H1 (cell line): Measurements from ENCODE around the gene ZBTB48. TPM values are rescaled to one million over a fixed set of nuclear protein-coding genes. Genes with fewer than 3 reads are reported as not detected.

Experiments
- CBX8 ChIP-seq: fragments of 300-800, 300-1000 bp; sonication (generic); IDR thresholded peaks from 2 replicates; pipeline ENCODE4 v1.7.1; 2016; ENCODE audit warnings: low read depth, low read length, borderline replicate concordance
- CHD1 ChIP-seq: IDR thresholded peaks from 2 replicates; pipeline ENCODE4 v1.6.1; 2012; ENCODE audit warnings: low read depth, low read length, improper control_type of control experiment
- CHD7 ChIP-seq: fragments of 300-600 bp; sonication (generic); IDR thresholded peaks from 2 replicates; pipeline ENCODE4 v1.7.1; 2012; ENCODE audit warnings: low read length, moderate library complexity, mild to moderate bottlenecking, inconsistent platforms; ENCODE audit not compliant: insufficient replicate concordance
- EGR1 ChIP-seq: IDR thresholded peaks from 2 replicates; pipeline ENCODE4 v1.6.1; 2011; ENCODE audit warnings: low read depth, low read length, borderline replicate concordance
- HDAC2 ChIP-seq, 2 experiments: fragments of 300-600 bp in 1 of 2; sonication (generic) in 1 of 2; IDR thresholded peaks; 2 replicates each; pipeline ENCODE4 v1.6.1; 2011 to 2012; ENCODE audit warnings: low read depth in 2 of 2, low read length in 2 of 2, mild to moderate bottlenecking in 2 of 2, moderate library complexity in 2 of 2, borderline replicate concordance in 1 of 2, inconsistent platforms in 1 of 2
- JUN ChIP-seq: IDR thresholded peaks from 2 replicates; pipeline ENCODE4 v1.6.1; 2011; ENCODE audit warnings: low read depth, mild to moderate bottlenecking, improper control_type of control experiment, low read length
- JUND ChIP-seq: IDR thresholded peaks from 2 replicates; pipeline ENCODE4 v1.6.1; 2011; ENCODE audit warnings: mild to moderate bottlenecking, improper control_type of control experiment, low read length
- KDM1A ChIP-seq: fragments of 200-600, 300-600 bp; sonication (generic); IDR thresholded peaks from 2 replicates; pipeline ENCODE4 v1.7.1; 2016; ENCODE audit warnings: mild to moderate bottlenecking, low read length, borderline replicate concordance
- MAFK ChIP-seq: IDR thresholded peaks from 2 replicates; pipeline ENCODE4 v1.6.1; 2012; ENCODE audit warnings: low read depth, mild to moderate bottlenecking, improper control_type of control experiment, low read length
- TAF1 ChIP-seq: IDR thresholded peaks from 2 replicates; pipeline ENCODE4 v1.6.1; 2011; ENCODE audit warnings: mild to moderate bottlenecking, low read depth, low read length
- TCF12 ChIP-seq: IDR thresholded peaks from 2 replicates; pipeline ENCODE4 v1.6.1; 2011; ENCODE audit warnings: low read depth, mild to moderate bottlenecking, low read length
- polyA plus RNA-seq, 7 experiments: library from polyadenylated mRNA; depleted of rRNA in 3 of 7; stranded (reverse) in 5 of 7; unstranded in 2 of 7; fragments of >200 nt in 5 of 7; fragments of 200-250 nt in 2 of 7; gene quantifications; 1 replicate in 5 of 7; 2 replicates in 1 of 7; 4 replicates in 1 of 7; pipeline versions ENCODE4 v1.2.1 to v1.2.3, GENCODE V29; 2011 to 2013; ENCODE audit warnings: missing spikeins in 2 of 7, mixed read lengths in 2 of 7
- total RNA-seq: library from RNA; stranded (reverse); fragmentation: NEBNext Ultra II Directional; extraction: Animal tissue kit (Norgen Biotek cat#: 25700); gene quantifications from 2 replicates; pipeline ENCODE4 v1.2.1, GENCODE V29; 2021

The ZBTB48 gene
- total and polyA plus RNA-seq, 2 of the 8 experiments (the other 6 are each of a cell fraction or from before 2014, with no cell fraction given): 28.2 to 28.8 TPM

- TF ChIP-seq CHD7: no peak
- no peak; a peak in 1 of 4 replicates for TF ChIP-seq HDAC2 (IDR thresholded peaks at IDR 0.05; ENCODE audit: borderline replicate concordance in 1 of 2, low read depth in 2 of 2, low read length in 2 of 2)
- no peak for TF ChIP-seq TAF1
- TF ChIP-seq EGR1: no peak
- TF ChIP-seq KDM1A: 0 out of 2 replicates have a peak, but pooled peaks have one; percentile 8
- TF ChIP-seq CBX8: no peak
- no peak for TF ChIP-seq MAFK
- TF ChIP-seq JUND: no peak
- no peak for TF ChIP-seq TCF12
- TF ChIP-seq CHD1: no peak
- TF ChIP-seq JUN: no peak
These were observed 22.3 kb downstream of the ZBTB48 start (continued) for GRCh38 chr1:6601923-6602668.
